GM21737 (cell line): ENCODE results near the gene CST8.

Source experiments
- ATAC-seq: cut with Tn5 transposase; IDR thresholded peaks from one replicate; pipeline ENCODE4 v1.9.1; 2021; ENCODE audit warnings: mild to moderate bottlenecking, moderate library complexity; ENCODE audit not compliant: unreplicated experiment

Gene CST8

DNA sequence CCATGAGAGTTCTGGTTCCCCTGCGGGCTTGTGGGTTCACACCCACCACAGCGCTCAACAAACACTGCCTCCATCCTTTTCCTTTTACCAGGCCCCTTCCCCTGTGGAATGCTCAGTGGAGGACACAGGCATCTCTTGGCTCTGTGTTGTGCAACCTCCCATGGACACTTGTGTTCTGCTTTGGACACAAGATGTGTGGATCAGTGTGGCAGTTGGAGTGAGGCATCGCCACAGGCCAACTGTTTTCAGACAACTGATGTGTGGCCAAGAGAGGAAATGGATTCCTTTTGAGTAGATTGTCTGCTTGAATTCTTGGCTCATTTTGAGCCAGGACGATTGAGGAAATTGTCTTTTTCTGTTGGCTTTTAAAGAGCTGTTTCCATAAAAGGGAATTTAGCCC is 26.8 kb downstream of the CST8 start:
- no peak for ATAC-seq

- no peak for ATAC-seq
Measured at GRCh38 chr20:23519556-23519955, 28.6 kb downstream of the CST8 start.

DNA sequence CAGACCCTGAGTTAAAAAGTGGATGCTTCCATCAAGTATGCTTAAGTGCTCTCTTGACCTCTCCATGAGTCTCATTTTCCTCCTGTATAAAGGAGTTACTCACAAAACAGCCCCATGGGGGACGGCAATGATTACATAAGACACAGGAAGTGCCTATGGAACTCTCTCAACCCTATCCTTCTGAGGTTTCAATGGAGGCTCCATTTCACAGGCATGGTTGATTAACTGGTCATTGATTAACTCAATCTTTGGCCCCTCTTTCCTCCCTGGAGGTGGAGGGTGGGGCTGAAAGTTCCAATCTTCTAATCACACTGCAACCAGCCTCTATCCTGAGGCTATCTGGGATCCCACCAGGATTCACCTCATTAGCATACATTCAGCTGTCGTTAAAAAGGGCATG is 29.3 kb downstream of the CST8 start:
- no peak for ATAC-seq

GRCh38 chr20:23524146-23524545 is 33.2 kb downstream of the CST8 start:
- no peak for ATAC-seq

DNA sequence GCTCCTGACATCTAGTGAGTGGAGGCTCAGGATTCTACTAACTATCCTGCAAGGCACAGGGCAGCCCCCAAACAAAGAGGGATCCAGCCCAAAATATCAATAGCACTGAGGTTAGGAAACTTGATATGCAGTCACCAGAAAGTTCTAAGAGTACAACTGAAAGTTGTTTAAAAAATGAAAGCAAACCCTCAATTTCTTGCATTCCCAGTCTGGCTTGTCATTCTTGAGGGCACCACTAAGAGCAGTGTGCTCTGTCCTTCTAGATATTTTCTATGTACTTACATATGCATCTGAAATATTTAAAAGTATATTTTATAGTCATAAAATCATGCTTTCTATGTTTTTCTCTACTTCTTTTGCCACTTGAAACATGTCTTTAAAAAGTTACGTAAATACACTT is 35.9 kb downstream of the CST8 start:
- ATAC-seq = no peak

GRCh38 chr20:23528867-23529431 is 38.0 kb downstream of the CST8 start:
- no peak for ATAC-seq

DNA sequence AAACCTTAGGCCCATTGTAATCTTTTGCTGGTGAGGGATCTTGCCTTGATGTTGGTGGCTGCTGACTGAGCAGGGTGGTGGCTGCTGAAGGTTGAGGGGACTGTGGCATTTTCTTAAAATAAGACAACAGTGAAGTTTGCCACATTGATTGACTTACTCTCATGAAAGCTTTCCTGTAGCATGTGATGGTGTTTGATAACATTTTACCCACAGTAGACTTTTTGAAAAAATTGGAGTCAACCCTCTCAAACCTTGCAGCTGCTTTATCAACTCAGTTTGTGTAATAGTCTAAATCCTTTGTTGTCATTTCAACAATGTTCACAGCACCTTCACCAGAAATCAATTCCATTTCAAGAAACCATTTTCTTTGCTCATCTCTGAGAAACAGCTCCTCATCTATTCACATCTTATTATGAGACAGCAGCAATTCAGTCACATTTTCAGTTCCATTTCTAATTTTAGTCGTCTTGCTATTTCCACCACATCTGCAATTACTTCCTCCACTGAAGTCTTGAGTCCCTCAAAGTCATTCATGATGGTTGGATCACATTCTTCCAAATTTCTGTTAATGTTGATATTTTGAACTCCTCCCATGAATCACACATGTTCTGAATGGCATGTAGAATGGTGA is 40.1 kb downstream of the CST8 start:
- no peak for ATAC-seq

GRCh38 chr20:23532533-23532932 is 41.6 kb downstream of the CST8 start:
- no peak for ATAC-seq

GRCh38 chr20:23533161-23533560 is 42.2 kb downstream of the CST8 start:
- no peak for ATAC-seq

DNA sequence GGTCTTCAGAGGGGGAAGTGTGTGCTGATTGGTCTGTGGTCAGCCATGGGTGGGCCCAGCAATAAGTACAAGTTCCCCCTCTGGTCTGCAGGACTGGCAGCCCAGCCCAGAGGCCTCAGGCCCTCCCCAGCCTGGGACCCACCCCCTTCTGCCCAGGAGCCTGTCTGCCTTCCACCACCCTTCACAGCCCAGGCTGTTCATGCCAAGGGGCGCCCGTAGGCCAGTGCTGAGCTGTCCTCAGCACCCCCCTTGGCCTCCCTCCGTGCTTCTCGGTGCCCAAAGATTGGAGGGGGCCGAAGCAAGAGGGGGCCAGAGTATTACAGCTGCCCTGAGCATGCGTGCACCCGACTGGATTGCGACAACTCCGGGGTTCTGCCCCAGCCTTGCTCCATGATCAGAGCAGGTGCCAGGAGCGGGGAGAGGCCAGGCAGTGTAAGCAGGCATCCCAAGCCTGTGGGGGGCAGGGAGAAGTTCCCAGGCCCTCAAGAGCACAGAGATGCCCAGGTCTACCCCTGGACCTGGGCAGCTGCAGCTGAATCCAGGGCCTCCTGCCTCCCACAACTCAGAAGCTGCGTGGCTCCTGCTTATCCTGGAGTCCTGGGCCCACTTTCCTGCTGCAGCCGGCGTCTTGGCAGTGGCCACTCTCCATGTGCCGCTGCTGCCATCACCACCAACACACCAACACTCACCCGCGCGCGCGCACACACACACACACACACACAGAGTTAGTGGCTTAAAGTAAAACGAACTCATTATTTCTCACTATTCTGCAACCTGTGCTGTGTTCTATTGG is 44.1 kb downstream of the CST8 start:
- no peak for ATAC-seq

DNA sequence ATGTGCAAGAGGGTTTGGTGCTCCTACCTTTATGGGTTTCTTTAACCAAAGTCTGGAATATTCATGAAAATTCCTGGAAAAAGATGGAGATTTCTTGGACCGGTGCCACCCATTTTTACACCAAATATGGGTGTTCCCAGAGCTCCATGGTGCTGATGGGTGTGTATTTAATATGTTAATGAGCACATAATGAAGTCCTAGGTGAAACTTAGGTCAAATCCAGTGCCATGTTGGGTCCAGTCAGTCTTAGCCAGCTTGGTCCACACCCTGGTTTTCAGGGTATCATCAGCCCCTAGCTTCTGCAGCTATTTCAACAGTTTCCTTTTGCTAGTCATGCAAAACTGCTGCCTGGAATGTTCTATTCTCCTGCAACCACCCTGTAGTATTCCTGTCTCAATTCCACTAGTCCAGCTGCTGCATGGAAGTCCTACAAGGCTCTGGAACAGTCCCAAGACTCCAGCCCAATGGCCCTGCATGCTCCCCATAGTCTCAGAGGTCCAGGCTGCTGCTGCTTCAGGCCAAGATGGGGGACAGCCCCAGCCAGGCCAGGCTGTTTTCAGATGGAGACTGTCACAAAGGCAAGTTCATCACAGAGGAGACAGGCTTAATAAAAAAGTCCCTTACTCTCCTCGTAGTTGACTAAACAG is 45.5 kb downstream of the CST8 start:
- no peak for ATAC-seq

- no peak for ATAC-seq
Measured at GRCh38 chr20:23537030-23537429, 46.1 kb downstream of the CST8 start.

DNA sequence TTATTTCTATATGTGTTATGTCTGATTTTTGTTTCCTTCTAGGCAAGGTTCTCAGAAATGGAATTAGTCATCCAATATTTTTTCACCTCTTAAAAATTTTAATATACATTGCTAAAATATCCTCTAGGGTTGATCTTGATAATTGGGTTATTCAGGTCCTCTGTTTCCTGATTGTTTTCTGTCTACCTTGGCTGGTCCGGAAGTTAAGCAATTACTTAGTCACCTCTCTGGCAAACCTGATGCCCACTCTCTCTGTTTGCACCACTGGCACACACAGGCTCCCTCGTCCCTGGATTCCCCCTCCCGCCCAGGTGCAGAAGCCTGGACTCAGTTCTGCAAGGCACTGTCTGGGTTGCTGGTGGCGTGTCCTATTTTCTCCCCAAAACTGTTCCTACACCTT is 49.7 kb downstream of the CST8 start:
- no peak for ATAC-seq

DNA sequence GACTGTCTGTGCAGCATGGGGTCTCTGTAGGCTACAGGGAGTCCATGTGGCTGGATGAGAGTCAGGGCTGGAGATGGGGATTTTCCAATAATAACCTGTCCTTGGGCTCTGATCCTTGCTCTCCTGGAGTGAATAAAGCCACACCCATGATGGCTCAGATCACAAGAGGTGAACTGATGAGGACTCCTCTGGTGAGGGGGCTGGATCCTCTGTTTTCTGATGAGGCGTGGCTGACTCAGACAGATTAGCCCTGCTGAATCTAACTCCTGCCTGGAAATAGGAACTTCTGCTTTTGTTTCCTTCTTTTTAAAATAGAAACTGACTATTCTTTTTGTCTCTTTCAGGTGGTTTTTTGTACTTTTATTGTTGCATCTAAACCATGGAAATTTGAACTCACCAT is 50.4 kb downstream of the CST8 start:
- ATAC-seq = no peak

DNA sequence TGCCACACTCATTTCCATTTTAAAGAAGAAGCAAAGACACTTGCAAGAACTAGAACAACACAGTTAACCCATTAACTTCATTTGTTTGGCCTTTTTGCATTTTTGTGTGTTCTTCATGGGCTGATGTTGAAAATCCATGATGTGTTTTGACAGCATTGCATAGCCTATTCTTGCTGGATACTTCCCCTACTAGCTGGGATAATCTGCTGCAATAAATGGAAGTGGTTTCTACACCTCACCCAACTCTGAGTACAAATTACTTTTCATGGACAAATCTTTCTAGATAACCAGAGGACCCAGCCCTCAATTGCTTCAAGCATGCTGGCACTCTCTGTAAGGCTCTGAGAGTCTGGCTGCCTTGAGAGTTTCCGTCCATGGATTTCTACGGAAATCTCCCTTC is 50.9 kb downstream of the CST8 start:
- no peak for ATAC-seq

DNA sequence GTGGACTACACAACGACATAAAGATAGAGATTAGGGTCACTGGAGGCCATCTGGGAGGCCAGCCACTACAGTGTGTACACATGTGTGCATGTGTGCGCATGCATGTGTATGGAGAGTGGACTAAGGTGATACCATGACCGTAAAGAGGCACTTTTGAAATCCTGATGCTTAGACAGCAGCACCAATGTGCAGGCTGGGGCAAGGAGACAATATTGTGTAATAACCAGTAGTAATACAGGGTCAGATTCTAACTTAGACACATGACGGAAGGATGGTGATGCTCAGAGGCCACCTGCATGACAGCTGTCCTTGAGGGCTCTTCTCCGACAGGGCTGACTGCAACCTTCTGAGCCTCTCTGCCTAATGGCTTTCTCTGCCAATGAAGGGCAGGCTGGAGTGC is 51.9 kb downstream of the CST8 start:
- no peak for ATAC-seq

DNA sequence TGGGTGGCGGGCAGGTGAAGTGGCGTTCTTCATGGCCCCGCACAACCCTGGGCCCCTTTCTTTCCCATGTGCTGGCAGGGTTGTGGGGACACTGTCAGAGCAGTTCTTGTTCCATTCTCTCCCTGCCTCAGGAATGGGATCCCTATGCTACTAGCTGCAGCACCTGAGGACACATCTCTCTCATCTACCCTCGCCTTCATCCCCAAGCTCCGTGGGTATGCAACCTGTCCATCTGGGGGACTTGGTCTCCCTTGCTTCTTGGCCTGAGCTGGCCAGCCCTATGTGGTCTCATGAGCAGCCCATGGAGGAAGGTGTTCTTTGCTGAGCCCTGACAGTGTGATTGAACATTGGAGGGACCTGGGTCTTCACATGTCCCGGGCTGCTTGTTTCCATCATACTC is 53.2 kb downstream of the CST8 start:
- no peak for ATAC-seq
